NOMO-1 treated with DMSO at 0.1 percent for 48 hours (cell line): ENCODE measurements around the gene LSM2.

Source experiments
- DNase-seq: peaks from one replicate; lab custom pipeline; 2025; ENCODE audit not compliant: unreplicated experiment; lab: John Stamatoyannopoulos, UW

The LSM2 gene

DNA sequence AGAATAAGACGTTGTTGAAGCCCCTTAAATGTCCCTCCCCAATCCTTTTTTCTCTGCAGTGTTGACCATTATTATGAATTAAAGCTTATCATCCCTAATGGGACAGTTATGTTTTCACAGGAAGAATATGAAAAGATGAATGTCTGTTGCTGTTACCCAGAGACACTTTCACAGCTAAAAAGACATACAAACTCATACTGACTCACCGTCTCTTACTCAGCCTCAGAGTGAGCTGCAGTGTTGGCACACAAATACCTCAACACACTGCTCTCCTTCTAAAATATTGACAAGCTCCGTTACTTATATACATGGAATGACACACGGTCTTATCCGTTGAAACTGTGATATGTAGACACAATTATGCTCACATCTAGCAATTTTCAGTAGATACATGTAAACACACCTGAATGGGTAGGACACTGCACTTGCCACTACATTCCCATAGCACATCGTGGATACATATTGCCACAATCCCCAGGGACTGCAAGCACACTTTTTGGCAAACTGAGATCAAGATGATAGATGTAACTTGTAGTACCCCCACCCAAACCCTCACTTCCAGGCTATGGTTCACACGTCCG is 53.9 kb downstream of the LSM2 start:
- no peak for DNase-seq

DNA sequence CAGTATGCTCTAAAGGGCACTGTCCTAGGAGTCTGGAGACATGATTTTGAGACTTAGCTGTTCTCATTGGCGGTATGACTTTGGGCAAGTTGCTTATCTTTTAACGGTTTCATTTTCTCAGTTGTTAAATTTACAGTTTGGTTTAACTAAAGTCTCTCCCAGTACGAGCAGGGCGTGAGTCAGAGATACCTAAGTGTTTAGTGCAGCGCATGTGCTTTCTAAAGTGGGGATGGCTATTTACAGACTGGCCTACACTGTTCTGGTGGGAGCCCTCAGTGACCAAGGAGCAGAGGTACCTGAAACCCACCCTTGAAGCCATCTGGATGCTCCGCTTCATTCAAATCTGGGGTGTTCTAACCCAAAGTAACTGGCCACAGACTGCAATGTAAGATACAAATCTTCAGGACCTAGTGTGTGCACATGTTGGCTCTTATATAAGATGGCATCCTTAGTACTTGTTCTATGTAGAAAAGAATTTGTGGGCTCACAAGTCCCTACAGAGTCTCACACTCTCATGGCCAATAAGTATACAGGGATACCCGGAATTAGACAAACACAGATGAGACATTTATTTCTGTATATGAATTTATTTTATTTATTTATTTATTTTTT is 56.2 kb downstream of the LSM2 start:
- DNase-seq = no peak

DNA sequence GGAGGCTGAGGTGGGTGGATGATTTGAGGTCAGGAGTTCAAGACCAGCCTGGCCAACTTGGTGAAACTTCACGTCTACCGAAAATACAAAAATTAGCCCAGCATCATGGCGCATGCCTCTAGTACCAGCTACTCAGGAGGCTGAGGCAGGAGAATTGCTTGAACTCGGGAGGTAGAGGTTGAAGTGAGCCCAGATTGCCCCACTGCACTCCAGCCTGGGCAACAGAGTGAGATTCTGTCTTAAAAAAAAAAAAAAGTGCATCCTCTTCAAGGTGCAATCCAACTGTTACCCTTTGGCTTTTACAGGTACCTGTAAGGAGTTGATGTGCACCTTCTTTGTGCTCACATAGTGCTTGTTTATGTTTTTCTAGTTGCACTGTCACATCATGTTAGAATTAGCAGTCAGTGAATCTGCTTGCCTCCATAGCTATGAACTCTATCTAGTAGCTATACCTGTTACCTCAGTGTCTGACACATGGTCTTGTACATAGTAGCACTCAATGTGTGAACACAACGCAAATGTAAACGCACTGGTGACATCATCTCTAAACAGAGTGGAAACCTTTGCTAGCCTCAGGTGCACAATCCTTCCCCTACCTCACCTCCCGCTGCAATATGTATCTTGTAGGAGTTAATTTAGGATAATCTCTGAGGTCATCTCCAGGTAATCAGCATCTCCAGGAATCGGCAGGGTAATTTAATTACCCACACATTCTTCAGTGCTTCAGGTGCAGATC is 57.3 kb downstream of the LSM2 start:
- DNase-seq = no peak
